ENCODE results near the gene MUC2.

GRCh38 chr11:1087279-1087960 is 12.7 kb downstream of the MUC2 start:
- TF ChIP-seq ZBTB4 (CRISPR knock-in tag; IDR thresholded peaks at IDR 0.05) (no peak), STAT1 (conservative IDR thresholded peaks at IDR 0.05) (no peak), SIN3A (IDR thresholded peaks at IDR 0.05; ENCODE audit: low read depth, low read length) (no peak), POLR2A (IDR thresholded peaks at IDR 0.05; ENCODE audit: low read depth, low read length) (no peak), ZNF217 (IDR thresholded peaks at IDR 0.05) (no peak), CHD4 (IDR thresholded peaks at IDR 0.05) (no peak)
- TF ChIP-seq, protein P1, sequence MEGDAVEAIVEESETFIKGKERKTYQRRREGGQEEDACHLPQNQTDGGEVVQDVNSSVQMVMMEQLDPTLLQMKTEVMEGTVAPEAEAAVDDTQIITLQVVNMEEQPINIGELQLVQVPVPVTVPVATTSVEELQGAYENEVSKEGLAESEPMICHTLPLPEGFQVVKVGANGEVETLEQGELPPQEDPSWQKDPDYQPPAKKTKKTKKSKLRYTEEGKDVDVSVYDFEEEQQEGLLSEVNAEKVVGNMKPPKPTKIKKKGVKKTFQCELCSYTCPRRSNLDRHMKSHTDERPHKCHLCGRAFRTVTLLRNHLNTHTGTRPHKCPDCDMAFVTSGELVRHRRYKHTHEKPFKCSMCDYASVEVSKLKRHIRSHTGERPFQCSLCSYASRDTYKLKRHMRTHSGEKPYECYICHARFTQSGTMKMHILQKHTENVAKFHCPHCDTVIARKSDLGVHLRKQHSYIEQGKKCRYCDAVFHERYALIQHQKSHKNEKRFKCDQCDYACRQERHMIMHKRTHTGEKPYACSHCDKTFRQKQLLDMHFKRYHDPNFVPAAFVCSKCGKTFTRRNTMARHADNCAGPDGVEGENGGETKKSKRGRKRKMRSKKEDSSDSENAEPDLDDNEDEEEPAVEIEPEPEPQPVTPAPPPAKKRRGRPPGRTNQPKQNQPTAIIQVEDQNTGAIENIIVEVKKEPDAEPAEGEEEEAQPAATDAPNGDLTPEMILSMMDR (IDR thresholded peaks at IDR 0.05 in 2 of 3, conservative IDR thresholded peaks at IDR 0.05 in 1 of 3; ENCODE audit: control insufficient read depth in 2 of 3, extremely low read depth in 1 of 3, insufficient read depth in 1 of 3, low read depth in 3 of 3, low read length in 3 of 3), result no peak
